ENCODE measurements around the gene RETNLB. TPM values are rescaled to one million over a fixed set of nuclear protein-coding genes. Genes with fewer than 3 reads are reported as not detected.

The RETNLB gene, protein sequence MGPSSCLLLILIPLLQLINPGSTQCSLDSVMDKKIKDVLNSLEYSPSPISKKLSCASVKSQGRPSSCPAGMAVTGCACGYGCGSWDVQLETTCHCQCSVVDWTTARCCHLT
- not detected for total RNA-seq

DNA sequence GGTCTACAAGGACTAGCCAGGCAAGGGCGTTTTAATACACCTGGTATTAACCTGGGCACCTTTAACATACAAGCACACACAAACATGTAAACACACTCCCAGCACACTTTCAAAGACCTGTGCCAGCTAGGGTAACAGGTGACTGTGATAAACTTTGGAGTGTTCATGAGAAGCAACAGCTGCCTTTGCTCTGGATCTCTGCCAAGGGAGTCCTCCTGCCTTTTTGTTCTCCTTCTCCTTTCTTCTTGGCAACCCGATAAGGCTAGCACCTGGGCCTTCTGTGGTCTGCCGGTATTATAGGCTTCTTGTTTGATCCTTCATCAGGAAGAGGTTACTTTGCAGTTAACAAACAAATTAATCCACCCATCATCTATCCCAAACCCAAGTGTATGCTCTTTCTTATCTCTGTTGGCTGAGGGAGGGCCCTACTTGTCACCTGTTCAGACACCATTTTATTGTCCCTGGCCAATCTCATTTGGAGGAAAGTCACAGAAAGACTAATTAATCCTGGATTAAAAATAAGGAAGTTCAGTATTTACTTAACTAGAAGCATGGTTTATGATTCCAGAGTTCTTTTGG lies at the start of gene RETNLB:
Gene RETNLB, minus strand, starts transcription at position 7 of the 579 bp plus-strand sequence. CDS start 225 bp downstream, outside the sequence.
- ATAC-seq, result no peak
- no peak for DNase-seq (ENCODE audit: low spot score)

DNA sequence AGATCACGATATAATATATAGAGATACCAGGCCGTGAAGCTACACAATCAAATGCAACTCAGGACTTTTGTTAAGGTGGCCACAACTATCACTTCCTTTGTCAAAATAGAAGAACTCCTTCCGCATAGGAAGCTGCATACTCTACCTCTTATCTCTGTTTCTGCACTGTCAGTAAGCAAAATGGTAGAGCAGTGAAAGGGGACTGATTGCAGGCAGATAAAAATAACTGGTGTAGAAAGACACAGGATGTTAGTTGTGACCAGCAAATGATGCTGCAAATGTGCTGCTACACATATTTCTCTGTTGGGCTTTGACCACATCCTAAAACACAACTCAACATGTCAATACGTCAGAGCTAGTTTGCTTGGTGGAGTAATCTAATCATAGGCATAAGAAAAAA lies 49.1 kb upstream of the RETNLB start:
- no peak for ATAC-seq

DNA sequence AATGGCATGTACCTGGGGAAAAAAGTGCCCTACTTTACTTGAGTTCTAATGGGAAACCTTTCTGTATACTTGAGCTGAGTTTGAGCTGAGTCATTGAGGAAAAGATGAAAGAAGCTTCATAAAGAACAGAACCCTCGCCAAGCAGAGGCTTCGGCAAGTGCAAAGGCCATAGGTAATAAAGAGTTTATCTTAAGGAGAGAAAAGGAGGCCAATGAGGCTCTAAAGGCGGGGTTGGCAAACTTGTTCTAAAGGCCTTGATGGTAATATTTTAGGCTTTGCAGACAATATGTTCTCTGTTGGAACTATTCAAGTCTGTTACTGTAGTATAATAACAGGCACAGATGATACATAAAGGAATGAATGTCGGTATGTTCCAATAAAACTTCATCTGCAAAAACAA lies 47.8 kb upstream of the RETNLB start:
- ATAC-seq (no peak), DNase-seq (ENCODE audit: low spot score) (no peak)

More for the DNA sequence above, 49.1 kb upstream of the RETNLB start:
- DNase-seq (ENCODE audit: low spot score), result no peak

DNA sequence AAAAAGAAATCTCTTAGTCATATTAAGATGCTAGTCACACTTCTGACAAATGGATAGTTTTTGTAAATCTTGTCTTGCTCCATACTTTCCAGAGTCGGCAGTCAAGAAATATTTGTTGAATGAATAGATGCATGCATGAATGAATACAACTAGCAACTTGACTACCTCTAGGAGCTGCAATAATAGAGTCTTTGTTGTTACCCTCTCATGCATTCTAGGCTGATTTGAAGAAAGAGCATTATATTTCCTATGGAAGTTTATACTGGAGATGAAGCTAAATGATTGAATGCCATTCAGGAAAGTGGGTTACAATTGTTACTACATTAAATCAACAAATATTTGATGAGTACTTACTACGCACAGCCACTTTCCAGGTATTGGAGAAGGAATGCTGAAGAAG lies 47.2 kb upstream of the RETNLB start:
- no peak for DNase-seq (ENCODE audit: low spot score)
- no peak for ATAC-seq

DNA sequence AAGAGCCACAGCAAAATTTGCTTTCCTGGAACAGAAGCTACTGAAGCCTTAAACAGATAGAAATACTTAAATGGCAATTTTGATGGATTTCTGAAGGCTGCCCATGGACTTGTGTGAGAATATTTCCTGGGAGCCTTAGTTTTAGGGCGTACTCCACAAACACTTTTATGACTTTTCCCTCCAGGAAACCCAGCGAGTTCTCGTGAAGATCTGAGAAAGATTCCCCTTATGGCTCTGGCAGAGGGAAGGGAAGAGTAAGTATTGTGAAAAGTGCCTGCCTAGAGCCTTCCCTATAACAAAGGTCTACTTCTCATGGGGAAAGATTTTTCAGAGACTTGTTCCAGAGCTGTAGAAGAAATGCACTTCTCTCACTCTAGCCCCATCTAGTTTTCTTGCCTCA lies 34.3 kb upstream of the RETNLB start:
- ATAC-seq, result no peak

DNA sequence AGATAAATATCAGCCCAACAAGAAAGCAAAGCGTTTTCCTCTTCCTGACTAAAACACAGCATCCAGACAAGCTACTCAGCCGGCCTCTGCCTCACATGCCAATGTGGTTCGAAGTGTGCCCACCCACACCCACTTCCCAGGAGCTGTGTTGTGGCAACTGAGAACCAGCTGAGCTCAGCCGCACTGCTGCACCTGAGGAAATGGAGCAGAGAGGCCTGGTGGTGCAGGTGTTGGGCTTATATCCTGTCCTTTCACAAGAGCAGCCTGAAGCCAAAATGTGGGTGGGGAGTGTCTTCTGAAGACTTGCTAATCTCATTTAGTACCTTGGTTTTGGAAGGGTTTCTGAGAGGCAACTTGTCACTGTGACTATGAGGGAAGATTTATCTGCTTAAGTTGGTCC lies 23.0 kb upstream of the RETNLB start:
- no peak for DNase-seq (ENCODE audit: low spot score)
- ATAC-seq, result no peak

More for the DNA sequence above, 34.3 kb upstream of the RETNLB start:
- no peak for DNase-seq (ENCODE audit: low spot score)

DNA sequence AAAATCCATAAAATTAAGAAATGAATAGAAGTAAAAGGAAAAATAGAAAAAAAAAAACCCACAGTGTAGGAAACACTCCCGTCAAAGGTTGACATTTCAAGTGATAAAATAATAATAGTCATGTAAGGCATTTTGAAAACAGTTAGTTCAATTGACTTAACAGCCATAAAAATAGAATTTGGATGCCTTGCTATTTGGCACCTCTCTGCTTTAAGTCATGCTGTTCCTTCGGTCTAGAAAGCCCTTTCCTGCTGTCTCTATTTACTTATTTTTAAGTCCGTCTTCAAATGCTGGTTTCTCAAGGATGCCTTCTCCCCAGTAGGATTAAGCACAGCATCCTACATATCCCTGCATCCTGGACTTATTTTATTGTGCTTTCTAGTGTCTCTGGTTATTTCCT lies 22.3 kb upstream of the RETNLB start:
- no peak for DNase-seq (ENCODE audit: low spot score)

DNA sequence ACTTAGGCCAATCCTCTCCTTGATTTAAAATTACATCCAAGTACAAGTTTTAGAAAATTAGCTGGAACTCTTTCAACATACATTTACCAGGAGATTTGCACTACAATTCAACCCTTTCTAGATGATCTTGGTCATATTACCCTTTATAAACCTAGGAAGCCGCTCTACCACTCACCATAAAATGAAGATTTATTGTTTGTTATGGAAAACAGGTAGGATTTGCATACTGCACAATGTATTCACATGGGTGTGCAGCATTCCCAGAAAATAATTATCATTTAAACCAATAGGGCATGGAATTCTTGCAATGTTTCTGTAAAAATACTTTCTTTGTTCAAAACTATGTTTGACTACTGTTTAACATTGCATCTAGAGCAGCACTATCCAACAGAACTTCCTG lies 18.4 kb upstream of the RETNLB start:
- ATAC-seq (no peak), DNase-seq (ENCODE audit: low spot score) (no peak)

More for the DNA sequence above, 22.3 kb upstream of the RETNLB start:
- no peak for ATAC-seq

DNA sequence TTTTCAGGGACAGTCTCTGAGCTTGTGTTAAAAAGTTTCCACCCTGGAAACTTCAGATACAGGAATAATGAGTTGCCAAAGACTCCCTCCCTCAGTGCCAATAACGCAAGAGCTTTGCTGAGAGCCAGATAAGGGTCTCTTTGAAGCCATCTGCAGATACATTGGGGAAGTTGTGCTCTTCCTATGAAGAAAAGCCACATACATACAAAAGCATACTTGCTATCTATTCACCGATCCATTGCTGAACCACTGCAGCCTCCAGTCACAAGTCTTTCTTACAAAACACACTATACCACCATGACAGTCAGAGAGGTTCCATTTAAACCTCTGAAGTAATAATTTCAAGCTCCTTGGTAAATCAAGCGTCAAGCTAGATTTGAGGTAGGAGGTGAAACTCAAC lies 10.0 kb upstream of the RETNLB start:
- ATAC-seq, result no peak
- no peak for DNase-seq (ENCODE audit: low spot score)

DNA sequence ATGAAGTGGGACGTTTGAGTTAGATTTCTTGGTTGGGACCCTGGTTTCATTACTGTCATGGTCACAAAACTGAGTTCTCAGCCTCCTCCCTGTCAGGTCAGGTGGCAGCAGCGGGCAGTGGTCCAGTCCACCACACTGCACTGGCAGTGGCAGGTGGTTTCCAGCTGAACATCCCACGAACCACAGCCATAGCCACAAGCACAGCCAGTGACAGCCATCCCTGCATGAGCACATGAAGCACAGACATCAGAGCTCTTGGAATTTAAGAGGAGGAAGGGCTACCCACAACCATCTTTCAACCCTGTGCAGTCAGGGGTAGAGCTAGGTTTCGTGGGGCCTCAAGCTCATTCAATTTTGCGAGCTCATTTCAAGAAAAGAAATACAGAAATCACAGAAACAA lies 1.5 kb downstream of the RETNLB start:
- DNase-seq (ENCODE audit: low spot score) (no peak), ATAC-seq (no peak)

DNA sequence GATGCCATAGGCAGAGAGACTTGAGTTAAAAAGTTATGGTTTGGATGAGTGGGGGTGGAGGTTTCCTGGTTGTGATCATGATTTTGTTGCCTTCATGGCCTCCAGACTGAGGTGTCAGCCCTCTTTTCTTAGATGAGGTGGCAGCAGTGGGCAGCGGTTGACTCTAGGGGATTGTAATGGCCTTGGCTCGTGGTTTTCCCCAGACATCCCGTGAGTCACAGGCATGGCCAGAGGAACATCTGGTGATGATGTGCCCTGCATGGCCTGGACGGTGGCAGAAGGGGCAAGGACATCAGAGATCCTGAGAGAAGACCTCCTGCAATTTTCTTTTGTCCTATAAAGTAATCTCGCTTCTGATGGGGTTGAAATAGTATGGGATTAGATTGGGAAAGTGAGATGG lies 12.4 kb downstream of the RETNLB start:
- ATAC-seq (no peak), DNase-seq (ENCODE audit: low spot score) (no peak)

DNA sequence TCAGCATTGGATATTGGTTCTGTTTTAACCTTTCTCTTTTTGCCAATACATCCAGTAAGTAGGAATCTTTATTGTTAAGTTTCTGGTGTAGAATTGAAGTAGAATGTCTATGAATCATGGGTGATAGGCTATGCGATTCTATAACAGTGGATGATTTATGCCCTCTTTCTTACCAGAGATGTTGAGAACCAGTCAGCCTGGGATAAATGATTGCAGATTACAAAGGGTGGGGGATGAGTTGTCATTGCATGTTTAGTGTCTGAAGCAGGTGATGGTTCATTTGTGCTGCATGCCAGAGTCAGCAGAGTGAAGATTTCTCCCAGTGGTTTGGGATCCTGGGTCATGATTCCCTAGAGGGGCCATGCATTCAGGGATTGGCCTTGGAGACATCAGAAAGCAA lies 14.3 kb downstream of the RETNLB start:
- ATAC-seq (no peak), DNase-seq (ENCODE audit: low spot score) (no peak)

DNA sequence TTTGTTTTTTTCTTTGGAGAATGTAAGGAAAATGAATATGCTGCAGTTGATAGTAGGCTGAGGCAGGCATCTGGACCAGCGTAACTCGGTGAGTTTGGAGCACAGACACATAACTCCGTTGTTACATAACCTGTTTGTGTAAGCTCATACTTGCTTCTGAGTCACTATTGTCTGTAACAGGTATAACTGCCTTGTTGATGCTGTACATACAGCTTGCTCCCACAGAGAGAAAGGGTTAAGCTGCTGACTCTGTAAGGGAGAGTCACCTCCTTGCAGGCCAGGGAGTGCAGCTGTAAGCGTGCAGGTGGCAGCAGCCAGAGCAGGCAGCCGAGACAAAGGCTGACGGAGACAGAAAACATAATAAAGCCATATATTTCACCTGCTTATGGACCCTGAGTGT lies 20.4 kb downstream of the RETNLB start:
- DNase-seq (ENCODE audit: low spot score), result no peak
- ATAC-seq, result no peak

DNA sequence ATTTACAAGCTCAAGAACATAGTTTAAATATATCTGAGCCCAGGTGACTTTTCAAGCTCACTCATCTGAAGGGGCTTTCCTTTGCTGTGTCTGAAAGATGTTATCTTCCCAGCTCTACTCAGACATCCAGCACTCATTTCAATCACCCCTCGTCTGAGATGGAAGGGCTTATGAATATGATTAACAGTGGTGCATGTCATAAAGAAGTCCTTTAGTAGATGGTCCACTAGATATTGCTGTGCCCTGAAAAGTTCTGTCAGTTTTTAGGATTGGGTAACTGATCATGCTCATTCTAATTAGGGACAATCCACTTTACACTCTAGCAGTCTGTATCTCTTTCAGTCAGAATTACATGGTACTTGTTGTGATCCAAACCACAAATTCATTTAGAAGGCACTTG lies 28.3 kb downstream of the RETNLB start:
- ATAC-seq (no peak), DNase-seq (ENCODE audit: low spot score) (no peak)

DNA sequence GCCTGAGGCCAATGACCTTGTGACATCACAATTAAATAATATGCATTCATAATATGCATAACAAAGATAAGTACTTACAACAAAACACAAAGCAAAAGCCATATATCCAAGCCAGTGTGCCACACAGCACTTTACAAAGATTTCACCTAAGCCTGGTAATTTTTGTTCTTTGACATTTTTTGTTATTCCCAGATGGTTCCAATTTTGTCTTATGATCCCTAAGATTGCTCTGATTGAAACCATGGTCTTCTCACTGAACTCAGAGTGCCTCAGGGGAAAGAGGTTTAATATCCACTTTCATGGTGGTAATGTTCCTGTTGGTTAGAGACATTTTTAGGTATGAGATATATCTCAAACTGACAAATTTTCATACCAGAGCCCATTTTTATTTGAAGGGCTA lies 29.1 kb downstream of the RETNLB start:
- no peak for DNase-seq (ENCODE audit: low spot score)
- ATAC-seq, result no peak

DNA sequence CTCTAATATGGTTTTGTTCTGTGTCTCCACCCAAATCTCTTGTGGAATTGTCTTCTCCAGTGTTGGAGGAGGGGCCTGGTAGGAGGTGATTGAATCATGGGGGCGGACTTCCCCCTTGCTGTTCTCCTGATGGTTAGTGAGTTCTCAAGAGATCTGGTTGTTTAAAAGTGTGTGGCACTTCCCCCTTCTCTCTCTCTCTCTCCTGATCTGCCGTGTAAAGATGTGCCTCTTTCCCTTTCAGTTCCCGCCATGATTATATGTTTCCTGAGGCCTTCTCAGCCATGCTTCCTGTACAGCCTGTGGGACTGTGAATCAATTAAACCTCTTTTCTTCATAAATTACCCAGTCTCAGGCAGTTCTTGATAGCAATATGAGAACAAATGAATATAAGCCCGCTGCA lies 33.1 kb downstream of the RETNLB start:
- no peak for ATAC-seq
- no peak for DNase-seq (ENCODE audit: low spot score)

DNA sequence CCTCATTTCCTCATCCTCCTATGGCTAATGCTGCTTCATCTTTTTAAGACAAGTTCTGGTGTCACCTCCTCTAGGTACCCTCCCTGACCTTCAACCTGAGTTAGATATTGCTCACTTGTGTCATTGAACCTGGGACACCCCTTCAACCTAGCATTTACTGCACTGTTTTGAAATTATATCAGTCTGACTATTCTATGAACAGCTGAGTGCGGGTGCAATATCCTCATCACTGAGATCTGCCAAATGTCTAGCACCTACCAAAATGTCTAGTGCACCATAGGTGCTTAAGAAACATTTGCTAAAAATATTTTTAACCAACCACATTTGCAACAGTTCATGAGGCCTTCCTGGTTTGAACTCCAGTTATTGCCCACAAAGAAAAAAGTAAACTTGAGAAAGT lies 34.5 kb downstream of the RETNLB start:
- ATAC-seq (no peak), DNase-seq (ENCODE audit: low spot score) (no peak)

DNA sequence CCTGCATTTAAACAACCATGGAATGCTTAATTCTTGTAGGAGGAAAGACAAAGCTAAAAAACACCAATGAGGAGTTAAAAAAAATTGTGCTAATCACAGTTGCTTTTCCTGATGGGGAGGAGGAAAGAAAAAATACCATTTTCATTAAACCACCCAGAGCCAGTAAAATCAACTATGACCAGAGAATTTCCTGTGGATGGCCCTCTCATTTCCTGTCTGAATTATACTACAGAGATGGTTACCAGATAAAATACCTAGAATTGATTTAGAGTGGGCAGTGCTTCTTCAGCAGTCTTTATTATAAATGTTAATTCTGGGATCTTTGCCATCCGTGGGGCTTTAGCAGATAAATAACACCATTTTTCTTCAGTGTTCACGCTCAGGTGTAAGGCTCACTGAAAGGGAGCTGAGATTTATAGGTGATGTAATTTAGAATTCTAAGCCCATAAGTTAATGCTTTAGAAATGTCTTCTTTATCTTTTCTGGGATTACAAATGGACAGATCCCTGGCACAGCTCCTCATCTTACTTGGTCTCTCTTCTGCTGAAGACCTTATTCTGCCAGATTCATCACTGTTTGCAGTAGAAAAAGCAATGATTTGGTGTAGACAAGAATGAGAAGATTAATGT lies 37.9 kb downstream of the RETNLB start:
- ATAC-seq, result no peak
- no peak for DNase-seq (ENCODE audit: low spot score)

DNA sequence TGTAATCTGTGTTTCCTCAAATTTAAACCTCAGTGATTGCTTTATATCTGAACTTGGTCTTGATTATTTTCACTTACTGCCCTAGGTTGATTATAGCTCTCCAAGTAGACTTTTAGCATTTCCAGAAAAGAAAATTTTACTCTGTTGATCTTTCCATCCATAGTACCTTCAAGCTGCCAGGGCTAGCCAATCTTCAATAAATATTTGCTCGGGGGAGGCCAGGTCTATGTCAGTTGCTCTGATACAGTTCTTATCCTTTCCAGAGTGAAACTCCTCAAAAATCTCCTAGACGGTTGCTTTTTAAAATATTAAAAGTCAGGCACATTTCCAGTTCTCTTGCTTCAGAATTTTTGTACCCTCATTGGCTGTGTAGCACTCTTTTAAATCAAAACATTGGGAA lies 38.8 kb downstream of the RETNLB start:
- no peak for ATAC-seq
- no peak for DNase-seq (ENCODE audit: low spot score)

DNA sequence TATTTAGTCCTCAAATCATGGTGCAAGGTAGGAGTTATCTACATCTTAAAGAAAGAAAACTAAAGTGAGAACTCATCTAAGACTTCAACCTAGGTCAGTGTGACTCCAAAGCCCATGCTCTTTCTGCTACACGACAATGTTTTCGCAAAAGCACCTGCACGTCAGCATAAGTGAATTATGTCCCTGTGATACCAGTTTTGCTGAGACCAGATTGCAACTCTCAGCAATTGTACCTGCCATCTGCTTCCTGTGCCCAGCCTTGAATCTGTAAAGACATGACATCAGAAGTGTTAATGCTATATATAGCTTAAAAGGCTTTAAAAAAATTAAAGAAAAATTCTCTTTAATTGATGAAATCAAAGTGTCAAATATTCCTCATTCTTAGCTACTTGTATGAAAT lies 43.4 kb downstream of the RETNLB start:
- ATAC-seq, result no peak
- DNase-seq (ENCODE audit: low spot score), result no peak

DNA sequence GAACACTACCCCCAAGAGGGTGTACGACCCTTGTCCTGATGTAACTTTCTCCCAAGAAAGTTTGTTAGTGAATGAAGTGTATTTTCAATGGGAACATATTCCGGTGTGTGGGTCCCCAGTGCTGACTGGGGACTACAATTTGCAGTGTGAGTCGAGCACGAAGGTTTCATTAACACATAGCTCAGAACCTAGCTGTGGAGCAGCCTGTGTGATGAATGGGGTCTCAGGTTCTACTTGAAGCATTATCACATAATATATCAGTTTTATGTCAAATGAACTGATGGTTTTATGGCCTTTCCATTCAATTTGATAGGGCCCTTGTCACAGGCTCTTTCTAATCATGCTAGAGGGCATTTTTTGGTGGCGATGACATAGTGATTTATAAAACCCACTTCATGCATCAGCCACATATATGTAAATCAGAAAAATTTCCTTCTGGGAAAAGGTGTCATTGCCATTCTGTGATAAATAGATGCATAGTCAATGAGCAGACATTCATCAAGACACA lies 44.1 kb downstream of the RETNLB start:
- ATAC-seq, result no peak
- no peak for DNase-seq (ENCODE audit: low spot score)
